Loucy (cell line): Measurements from ENCODE around the gene RASSF5.

Experiments used
- H2AFZ ChIP-seq: fragments of 200-600 bp; sonication (generic); 2 replicates; pipeline ENCODE4 v1.6.0; 2016; ENCODE audit warnings: antibody characterized with exemption, mild to moderate bottlenecking, low read length, moderate library complexity
- H3F3A ChIP-seq: fragments of 200-600 bp; 2 replicates; pipeline ENCODE4 v1.6.0; 2016; ENCODE audit warnings: antibody characterized with exemption, low read depth, mild to moderate bottlenecking
- H3K27me3 ChIP-seq: fragments of 200-600 bp; sonication (generic); 2 replicates; pipeline ENCODE4 v1.6.1; 2014; ENCODE audit warnings: low read length, mild to moderate bottlenecking; ENCODE audit not compliant: insufficient read depth, poor library complexity, severe bottlenecking
- H3K36me3 ChIP-seq: fragments of 200-600 bp; sonication (generic); 2 replicates; pipeline ENCODE4 v1.6.1; 2016; ENCODE audit warnings: low read length; ENCODE audit not compliant: insufficient read depth
- H3K4me1 ChIP-seq: fragments of 200-600 bp; sonication (generic); 2 replicates; pipeline ENCODE4 v1.5.1; 2014; ENCODE audit warnings: low read length, mild to moderate bottlenecking; ENCODE audit not compliant: insufficient read depth, poor library complexity, severe bottlenecking
- H3K4me2 ChIP-seq: fragments of 200-600 bp; sonication (generic); 2 replicates; pipeline ENCODE4 v1.6.0; 2014; ENCODE audit warnings: antibody characterized with exemption, low read length, low read depth, mild to moderate bottlenecking; ENCODE audit not compliant: poor library complexity, severe bottlenecking
- H3K4me3 ChIP-seq: fragments of 200-600 bp; sonication (generic); 2 replicates; pipeline ENCODE4 v1.5.1; 2014; ENCODE audit warnings: low read length, mild to moderate bottlenecking, mixed read lengths; ENCODE audit not compliant: poor library complexity, severe bottlenecking
- H3K79me2 ChIP-seq: fragments of 200-600 bp; sonication (generic); 2 replicates; pipeline ENCODE4 v1.6.1; 2014; ENCODE audit warnings: low read length; ENCODE audit not compliant: insufficient read depth
- H3K9ac ChIP-seq: fragments of 200-600 bp; sonication (generic); 2 replicates; pipeline ENCODE4 v1.6.0; 2014; ENCODE audit warnings: mild to moderate bottlenecking, low read depth, low read length, moderate library complexity; ENCODE audit not compliant: poor library complexity, severe bottlenecking
- H3K9me2 ChIP-seq: fragments of 200-600 bp; sonication (generic); replicated peaks from 2 replicates; pipeline ENCODE4 v1.6.1; 2016; ENCODE audit warnings: low read depth, low read length, mixed read lengths
- H3K9me3 ChIP-seq: fragments of 200-600 bp; sonication (generic); 2 replicates; pipeline ENCODE4 v1.6.1; 2014; ENCODE audit warnings: mild to moderate bottlenecking, antibody characterized with exemption, low read length, low read depth; ENCODE audit not compliant: insufficient read depth
- H4K20me1 ChIP-seq: fragments of 200-600 bp; sonication (generic); 2 replicates; pipeline ENCODE4 v1.6.0; 2014; ENCODE audit warnings: antibody characterized with exemption, low read length, mild to moderate bottlenecking; ENCODE audit not compliant: insufficient read depth, poor library complexity, severe bottlenecking
- CTCF ChIP-seq: fragments of 200-600 bp; sonication (generic); conservative IDR thresholded peaks from 2 replicates; pipeline ENCODE4 v1.5.1; 2014; ENCODE audit warnings: mild to moderate bottlenecking, antibody characterized with exemption, low read length
- EZH2phosphoT487 ChIP-seq: fragments of 200-600 bp; IDR thresholded peaks from 2 replicates; pipeline ENCODE4 v1.6.1; 2018; ENCODE audit warnings: antibody characterized with exemption, mild to moderate bottlenecking, moderate library complexity, borderline replicate concordance

Gene RASSF5

GRCh38 chr1:206513312-206514111 lies 6.2 kb downstream of the RASSF5 start:
- Histone ChIP-seq H3K79me2 (no peaks in the 10 kb centered on the region), H3K36me3 (no peaks in the 10 kb centered on the region), H3K9me2 (no peaks in the 10 kb centered on the region), H4K20me1 (no peaks in the 10 kb centered on the region), H3K9me3 (no peaks in the 10 kb centered on the region), H3K9ac (no peak overlapping the region), H3K4me3 (no peak overlapping the region), H2AFZ (no peak overlapping the region), H3K27me3 (no peaks in the 10 kb centered on the region), H3K4me2 (no peak overlapping the region), H3F3A (no peaks in the 10 kb centered on the region), H3K4me1 (no peaks in the 10 kb centered on the region)
- no peak for TF ChIP-seq EZH2phosphoT487
- TF ChIP-seq CTCF, result no peak

- no peaks in the 10 kb centered on the region for H3K27me3 ChIP-seq
- H3F3A ChIP-seq, result no peaks in the 10 kb centered on the region
- no peak overlapping the region for H3K4me2 ChIP-seq
- H3K79me2 ChIP-seq, result no peaks in the 10 kb centered on the region
- no peaks in the 10 kb centered on the region for H3K4me1 ChIP-seq
- no peak overlapping the region for H2AFZ ChIP-seq
- H3K9me3 ChIP-seq, result no peaks in the 10 kb centered on the region
- no peaks in the 10 kb centered on the region for H4K20me1 ChIP-seq
- TF ChIP-seq EZH2phosphoT487 (no peak), CTCF (no peak)
- no peaks in the 10 kb centered on the region for H3K36me3 ChIP-seq
- no peak overlapping the region for H3K9ac ChIP-seq
- H3K4me3 ChIP-seq, result no peak overlapping the region
- H3K9me2 ChIP-seq, result no peaks in the 10 kb centered on the region
Measured at GRCh38 chr1:206514813-206515387, 7.6 kb downstream of the RASSF5 start.

- Histone ChIP-seq H3K4me3 (no peak overlapping the region), H3K4me1 (no peaks in the 10 kb centered on the region), H3K9me2 (no peaks in the 10 kb centered on the region), H3K4me2 (no peak overlapping the region), H3K9me3 (no peaks in the 10 kb centered on the region), H3F3A (no peaks in the 10 kb centered on the region), H2AFZ (no peak overlapping the region), H3K36me3 (no peaks in the 10 kb centered on the region), H3K9ac (no peak overlapping the region), H3K79me2 (no peaks in the 10 kb centered on the region), H3K27me3 (no peaks in the 10 kb centered on the region), H4K20me1 (no peaks in the 10 kb centered on the region)
- TF ChIP-seq EZH2phosphoT487 (no peak), CTCF (no peak)
Measured at GRCh38 chr1:206516728-206516990, 9.3 kb downstream of the RASSF5 start.
